ENCODE data around the gene EXOC3L1.

DNA sequence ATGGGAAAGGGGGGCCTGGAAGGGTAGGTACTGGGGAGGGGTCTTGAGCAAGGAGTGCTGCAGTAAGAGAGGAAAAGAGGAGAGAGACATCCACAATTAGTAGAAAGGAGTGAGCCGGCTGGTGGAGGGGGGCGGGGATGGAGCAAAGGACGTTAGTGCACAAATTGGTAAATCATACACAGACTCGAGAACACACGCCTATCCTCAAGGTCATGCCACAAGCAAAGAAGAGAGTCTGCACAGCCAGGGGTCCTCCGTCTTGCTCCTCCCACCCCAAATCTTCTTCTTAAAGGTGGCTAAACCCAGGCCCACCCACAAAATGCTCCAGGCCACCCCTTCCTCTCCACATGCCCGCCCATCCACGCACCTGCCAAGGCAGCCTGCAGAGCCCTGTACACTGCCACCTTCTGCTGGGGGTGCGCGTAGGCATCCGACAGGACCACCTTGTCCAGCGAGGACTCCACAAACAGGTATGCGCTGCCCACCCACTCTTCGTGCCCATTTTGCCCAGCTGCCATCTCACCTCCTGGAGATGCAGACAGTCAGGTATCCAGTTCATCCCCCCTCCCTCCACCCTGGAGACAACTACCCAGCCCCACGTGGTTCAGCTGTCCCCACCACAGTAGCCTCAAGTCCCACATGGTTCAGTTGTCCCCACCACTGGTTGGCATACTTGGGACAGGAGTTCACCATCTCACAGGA is 33.6 kb downstream of the EXOC3L1 start:
- no peak for TF ChIP-seq GATA2 (IDR thresholded peaks at IDR 0.05; ENCODE audit: low read depth, low read length)
- no peak for TF ChIP-seq GATA3 (IDR thresholded peaks at IDR 0.05; ENCODE audit: low read depth, low read length)
